ENCODE data around the gene MROH2A.
A peak's percentile ranks its signal among the peaks of the same experiment; 100 is the strongest.

MROH2A gene

DNA sequence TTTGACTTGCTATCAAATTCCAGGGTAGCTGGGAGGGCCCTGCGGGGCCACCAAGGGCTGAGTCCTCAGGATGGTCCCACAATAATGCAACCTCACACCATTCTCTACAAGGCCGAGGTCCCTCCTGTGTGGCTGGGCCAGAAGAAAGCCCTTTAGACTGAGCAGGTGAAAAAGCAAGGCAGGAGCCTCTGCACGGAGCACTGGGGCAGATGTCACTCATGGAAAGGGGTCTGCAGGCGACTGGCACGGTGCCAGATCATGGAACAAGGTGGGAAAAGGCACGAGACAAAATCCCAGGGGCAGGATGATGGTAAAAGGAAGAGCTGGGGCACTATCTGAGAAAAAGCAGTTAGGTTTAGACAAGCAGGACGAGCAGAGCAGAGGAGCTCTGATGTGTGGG is 60.1 kb downstream of the MROH2A start:
- Histone ChIP-seq H3K4me2 (ENCODE audit: low read length) (no peak overlapping the region), H3K27me3 (ENCODE audit: control insufficient read depth, low read length) (no peaks in the 10 kb centered on the region), H3K4me1 (ENCODE audit: control insufficient read depth, low read length) (no peaks in the 10 kb centered on the region), H3K4me3 (ENCODE audit: low read length) (no peak overlapping the region), H3K9me3 (ENCODE audit: control insufficient read depth, insufficient read depth, low read length) (no peaks in the 10 kb centered on the region), H3K9me2 (replicated peaks; ENCODE audit: control insufficient read depth, low read length) (no peaks in the 10 kb centered on the region), H3F3A (ENCODE audit: control insufficient read depth, insufficient read depth) (peaks cover 16% of the 10 kb centered on the region), H3K27ac (ENCODE audit: low read depth, low read length) (no peak overlapping the region), H4K20me1 (ENCODE audit: control insufficient read depth, insufficient read depth, low read depth, low read length) (peaks cover 34% of the 10 kb centered on the region), H3K36me3 (ENCODE audit: control insufficient read depth, low read length) (peaks cover 92% of the 10 kb centered on the region), H3K79me2 (ENCODE audit: control insufficient read depth, low read length) (peaks cover 73% of the 10 kb centered on the region)
- TF ChIP-seq EZH2phosphoT487 (IDR thresholded peaks at IDR 0.05; ENCODE audit: borderline replicate concordance, low read length) = no peak
- no peak for TF ChIP-seq CTCF (IDR thresholded peaks at IDR 0.05; ENCODE audit: low read depth, low read length, poor library complexity, severe bottlenecking)

DNA sequence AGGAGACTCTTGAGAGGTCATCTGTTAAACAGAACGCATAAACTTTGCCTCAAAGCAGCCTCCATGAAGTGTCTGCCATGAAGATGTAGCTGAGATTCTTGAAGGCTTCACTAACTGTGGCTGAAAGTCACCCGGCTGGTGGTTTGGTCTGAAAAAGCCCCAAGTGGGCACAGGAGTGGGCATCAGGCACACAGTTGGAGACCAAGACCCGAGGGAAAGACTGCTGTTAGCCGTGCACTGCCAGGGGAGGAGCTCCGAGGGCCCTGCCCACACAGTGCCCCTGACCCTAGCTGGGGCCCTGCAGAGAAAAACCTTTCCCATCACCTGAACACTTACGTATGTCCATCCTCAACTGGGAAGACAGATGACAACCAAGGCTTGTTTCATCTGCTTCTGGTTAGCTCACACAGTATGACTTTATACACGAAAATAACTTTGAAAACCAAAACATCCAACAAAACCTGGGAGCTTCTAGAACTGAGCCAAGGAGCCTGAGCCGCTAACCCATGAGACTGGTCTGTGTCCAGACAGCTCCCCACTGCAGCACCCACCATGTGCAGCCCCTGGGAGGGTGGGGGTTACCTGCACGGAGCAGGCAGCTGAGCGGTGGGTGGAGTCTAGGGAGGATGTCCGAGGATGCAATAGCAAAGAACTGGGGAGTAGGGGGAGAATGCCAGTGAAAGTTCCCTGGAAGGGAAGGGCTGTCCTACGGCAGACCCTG is 60.8 kb downstream of the MROH2A start:
- H3K9me3 ChIP-seq (ENCODE audit: control insufficient read depth, insufficient read depth, low read length) = no peaks in the 10 kb centered on the region
- no peaks in the 10 kb centered on the region for H3K27me3 ChIP-seq (ENCODE audit: control insufficient read depth, low read length)
- TF ChIP-seq CTCF (IDR thresholded peaks at IDR 0.05; ENCODE audit: low read depth, low read length, poor library complexity, severe bottlenecking) (no peak), EZH2phosphoT487 (IDR thresholded peaks at IDR 0.05; ENCODE audit: borderline replicate concordance, low read length) (no peak)
- no peaks in the 10 kb centered on the region for H3K9me2 ChIP-seq (replicated peaks; ENCODE audit: control insufficient read depth, low read length)
- H3K27ac ChIP-seq (ENCODE audit: low read depth, low read length) = no peak overlapping the region
- peaks cover 16% of the 10 kb centered on the region for H3F3A ChIP-seq (ENCODE audit: control insufficient read depth, insufficient read depth)
- H4K20me1 ChIP-seq (ENCODE audit: control insufficient read depth, insufficient read depth, low read depth, low read length) = peaks cover 37% of the 10 kb centered on the region
- peaks cover 99% of the 10 kb centered on the region for H3K36me3 ChIP-seq (ENCODE audit: control insufficient read depth, low read length)
- H3K4me3 ChIP-seq (ENCODE audit: low read length) = no peak overlapping the region
- no peaks in the 10 kb centered on the region for H3K4me1 ChIP-seq (ENCODE audit: control insufficient read depth, low read length)
- peak overlapping the region; percentile 10; the same call in 1 of the 2 replicates for H3K4me2 ChIP-seq (ENCODE audit: low read length)
- peaks cover 79% of the 10 kb centered on the region for H3K79me2 ChIP-seq (ENCODE audit: control insufficient read depth, low read length)

GRCh38 chr2:233839447-233839820 is 61.3 kb downstream of the MROH2A start:
- TF ChIP-seq CTCF (IDR thresholded peaks at IDR 0.05; ENCODE audit: low read depth, low read length, poor library complexity, severe bottlenecking) = no peak
- TF ChIP-seq EZH2phosphoT487 (IDR thresholded peaks at IDR 0.05; ENCODE audit: borderline replicate concordance, low read length) = no peak
- H3K4me1 ChIP-seq (ENCODE audit: control insufficient read depth, low read length) = no peaks in the 10 kb centered on the region
- H3K4me2 ChIP-seq (ENCODE audit: low read length) = peak overlapping the region; percentile 10; the same call in 1 of the 2 replicates
- H3K36me3 ChIP-seq (ENCODE audit: control insufficient read depth, low read length) = peaks cover 99% of the 10 kb centered on the region
- peaks cover 11% of the 10 kb centered on the region; the same call in 1 of the 2 replicates for H3F3A ChIP-seq (ENCODE audit: control insufficient read depth, insufficient read depth)
- H3K27ac ChIP-seq (ENCODE audit: low read depth, low read length) = no peak overlapping the region
- H3K27me3 ChIP-seq (ENCODE audit: control insufficient read depth, low read length) = no peaks in the 10 kb centered on the region
- no peaks in the 10 kb centered on the region for H3K9me3 ChIP-seq (ENCODE audit: control insufficient read depth, insufficient read depth, low read length)
- no peaks in the 10 kb centered on the region for H3K9me2 ChIP-seq (replicated peaks; ENCODE audit: control insufficient read depth, low read length)
- peaks cover 85% of the 10 kb centered on the region for H3K79me2 ChIP-seq (ENCODE audit: control insufficient read depth, low read length)
- peaks cover 37% of the 10 kb centered on the region for H4K20me1 ChIP-seq (ENCODE audit: control insufficient read depth, insufficient read depth, low read depth, low read length)
- no peak overlapping the region for H3K4me3 ChIP-seq (ENCODE audit: low read length)

Measured in DOHH2 (cell line).